ENCODE measurements around the gene CLRN2. TPM values are rescaled to one million over a fixed set of nuclear protein-coding genes. Genes with fewer than 3 reads are reported as not detected.

Gene CLRN2
- total RNA-seq, 1 donor from 2014 or later, result not detected

- H3K27ac Mint-ChIP-seq, result no peak overlapping the region
- peaks cover 8% of the 10 kb centered on the region for H3K9me3 Mint-ChIP-seq
- H3K4me1 Mint-ChIP-seq (ENCODE audit: unreplicated experiment), result peaks cover 5% of the 10 kb centered on the region
- DNase-seq (ENCODE audit: extremely low spot score, unreplicated experiment), result no peak
- no peak overlapping the region for H3K4me3 Mint-ChIP-seq
- H3K27me3 Mint-ChIP-seq, result peaks cover 5% of the 10 kb centered on the region
- no peaks in the 10 kb centered on the region for H3K36me3 Mint-ChIP-seq
- TF ChIP-seq, protein P1, sequence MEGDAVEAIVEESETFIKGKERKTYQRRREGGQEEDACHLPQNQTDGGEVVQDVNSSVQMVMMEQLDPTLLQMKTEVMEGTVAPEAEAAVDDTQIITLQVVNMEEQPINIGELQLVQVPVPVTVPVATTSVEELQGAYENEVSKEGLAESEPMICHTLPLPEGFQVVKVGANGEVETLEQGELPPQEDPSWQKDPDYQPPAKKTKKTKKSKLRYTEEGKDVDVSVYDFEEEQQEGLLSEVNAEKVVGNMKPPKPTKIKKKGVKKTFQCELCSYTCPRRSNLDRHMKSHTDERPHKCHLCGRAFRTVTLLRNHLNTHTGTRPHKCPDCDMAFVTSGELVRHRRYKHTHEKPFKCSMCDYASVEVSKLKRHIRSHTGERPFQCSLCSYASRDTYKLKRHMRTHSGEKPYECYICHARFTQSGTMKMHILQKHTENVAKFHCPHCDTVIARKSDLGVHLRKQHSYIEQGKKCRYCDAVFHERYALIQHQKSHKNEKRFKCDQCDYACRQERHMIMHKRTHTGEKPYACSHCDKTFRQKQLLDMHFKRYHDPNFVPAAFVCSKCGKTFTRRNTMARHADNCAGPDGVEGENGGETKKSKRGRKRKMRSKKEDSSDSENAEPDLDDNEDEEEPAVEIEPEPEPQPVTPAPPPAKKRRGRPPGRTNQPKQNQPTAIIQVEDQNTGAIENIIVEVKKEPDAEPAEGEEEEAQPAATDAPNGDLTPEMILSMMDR (conservative IDR thresholded peaks at IDR 0.05), result no peak
Measured at GRCh38 chr4:17546222-17546621, 31.3 kb downstream of the CLRN2 start.

- no peak overlapping the region for H3K4me3 Mint-ChIP-seq
- H3K27ac Mint-ChIP-seq, result no peak overlapping the region
- peaks cover 5% of the 10 kb centered on the region for H3K4me1 Mint-ChIP-seq (ENCODE audit: unreplicated experiment)
- TF ChIP-seq, protein P1 (conservative IDR thresholded peaks at IDR 0.05), result no peak
- peaks cover 8% of the 10 kb centered on the region for H3K9me3 Mint-ChIP-seq
- no peaks in the 10 kb centered on the region for H3K36me3 Mint-ChIP-seq
- DNase-seq (ENCODE audit: extremely low spot score, unreplicated experiment), result no peak
- H3K27me3 Mint-ChIP-seq, result peaks cover 9% of the 10 kb centered on the region
Measured at GRCh38 chr4:17546678-17547077, 31.7 kb downstream of the CLRN2 start.

GRCh38 chr4:17550549-17550948, 35.6 kb downstream of the CLRN2 start:
- Mint-ChIP-seq H3K36me3 (no peaks in the 10 kb centered on the region), H3K4me3 (no peak overlapping the region), H3K27me3 (peaks cover 23% of the 10 kb centered on the region), H3K27ac (no peak overlapping the region), H3K4me1 (ENCODE audit: unreplicated experiment) (peaks cover 5% of the 10 kb centered on the region), H3K9me3 (no peaks in the 10 kb centered on the region)
- DNase-seq (ENCODE audit: extremely low spot score, unreplicated experiment), result no peak
- TF ChIP-seq, protein P1 (conservative IDR thresholded peaks at IDR 0.05), result no peak

DNA sequence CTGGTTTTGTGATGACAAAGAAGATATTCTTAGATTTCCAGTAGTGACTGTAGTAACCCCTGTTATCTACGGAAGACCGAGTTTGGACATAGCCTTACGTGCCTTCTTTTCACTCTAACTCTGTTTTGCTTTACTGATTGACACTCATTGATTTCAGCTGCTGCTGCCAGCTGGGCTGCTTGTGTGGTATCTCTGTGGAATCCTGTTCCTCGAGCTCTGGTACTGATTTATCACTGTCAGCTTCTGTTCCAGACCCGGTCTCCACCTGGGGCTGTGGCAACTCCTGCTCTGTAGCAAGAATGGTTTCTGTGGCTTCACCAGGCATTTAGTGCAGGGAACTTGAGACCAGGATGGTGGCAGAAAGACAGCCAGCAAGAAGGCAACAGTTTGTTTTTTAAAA, 37.5 kb downstream of the CLRN2 start:
- Mint-ChIP-seq H3K36me3 (no peaks in the 10 kb centered on the region), H3K27ac (peak overlapping the region; percentile 5), H3K4me3 (peak overlapping the region; percentile 17), H3K4me1 (ENCODE audit: unreplicated experiment) (peaks cover 5% of the 10 kb centered on the region), H3K27me3 (peaks cover 26% of the 10 kb centered on the region), H3K9me3 (no peaks in the 10 kb centered on the region)
- TF ChIP-seq, protein P1 (conservative IDR thresholded peaks at IDR 0.05), result no peak
- DNase-seq (ENCODE audit: extremely low spot score, unreplicated experiment), result no peak

- H3K36me3 Mint-ChIP-seq, result no peaks in the 10 kb centered on the region
- peaks cover 21% of the 10 kb centered on the region for H3K27me3 Mint-ChIP-seq
- no peaks in the 10 kb centered on the region for H3K9me3 Mint-ChIP-seq
- DNase-seq (ENCODE audit: extremely low spot score, unreplicated experiment), result no peak
- H3K4me1 Mint-ChIP-seq (ENCODE audit: unreplicated experiment), result no peaks in the 10 kb centered on the region
- H3K27ac Mint-ChIP-seq, result no peak overlapping the region
- TF ChIP-seq, protein P1 (conservative IDR thresholded peaks at IDR 0.05), result no peak
- no peak overlapping the region for H3K4me3 Mint-ChIP-seq
Measured at GRCh38 chr4:17554568-17554967, 39.6 kb downstream of the CLRN2 start.

GRCh38 chr4:17556498-17556897, 41.5 kb downstream of the CLRN2 start:
- H3K4me1 Mint-ChIP-seq (ENCODE audit: unreplicated experiment), result no peaks in the 10 kb centered on the region
- DNase-seq (ENCODE audit: extremely low spot score, unreplicated experiment), result no peak
- H3K4me3 Mint-ChIP-seq, result no peak overlapping the region
- H3K9me3 Mint-ChIP-seq, result no peaks in the 10 kb centered on the region
- TF ChIP-seq, protein P1 (conservative IDR thresholded peaks at IDR 0.05), result no peak
- H3K27me3 Mint-ChIP-seq, result peaks cover 19% of the 10 kb centered on the region
- no peak overlapping the region for H3K27ac Mint-ChIP-seq
- H3K36me3 Mint-ChIP-seq, result no peaks in the 10 kb centered on the region
